C4-2B (cell line): ENCODE data around the gene GAS7.

Experiments
- ZFX ChIP-seq: fragments of 450-650 bp; IDR thresholded peaks from 2 replicates; pipeline ENCODE4 v1.6.1; 2017
- TF ChIP-seq, protein P1 (sequence below): fragments of 450-650 bp; conservative IDR thresholded peaks from 2 replicates; pipeline ENCODE4 v1.5.1; 2017; ENCODE audit warnings: mild to moderate bottlenecking

DNA sequence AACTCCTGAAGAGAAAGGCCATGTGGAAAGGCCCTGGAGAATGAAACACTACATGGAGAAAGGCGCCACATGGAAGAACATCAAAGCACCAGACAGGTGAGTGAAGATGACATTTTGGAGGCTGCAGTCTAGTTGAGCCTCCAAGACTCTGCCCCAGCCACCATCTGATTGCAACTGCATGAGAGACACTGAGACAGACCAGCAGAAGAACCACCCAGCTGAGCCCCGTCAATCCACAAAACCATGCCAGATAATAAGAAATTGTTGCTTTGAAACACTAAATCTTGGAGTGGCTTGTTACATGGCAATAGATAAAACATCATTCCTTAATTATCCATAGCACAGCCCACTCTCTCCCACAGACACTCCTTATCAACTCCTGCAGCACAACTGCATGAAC lies 4.8 kb downstream of the GAS7 start:
- TF ChIP-seq, protein P1, sequence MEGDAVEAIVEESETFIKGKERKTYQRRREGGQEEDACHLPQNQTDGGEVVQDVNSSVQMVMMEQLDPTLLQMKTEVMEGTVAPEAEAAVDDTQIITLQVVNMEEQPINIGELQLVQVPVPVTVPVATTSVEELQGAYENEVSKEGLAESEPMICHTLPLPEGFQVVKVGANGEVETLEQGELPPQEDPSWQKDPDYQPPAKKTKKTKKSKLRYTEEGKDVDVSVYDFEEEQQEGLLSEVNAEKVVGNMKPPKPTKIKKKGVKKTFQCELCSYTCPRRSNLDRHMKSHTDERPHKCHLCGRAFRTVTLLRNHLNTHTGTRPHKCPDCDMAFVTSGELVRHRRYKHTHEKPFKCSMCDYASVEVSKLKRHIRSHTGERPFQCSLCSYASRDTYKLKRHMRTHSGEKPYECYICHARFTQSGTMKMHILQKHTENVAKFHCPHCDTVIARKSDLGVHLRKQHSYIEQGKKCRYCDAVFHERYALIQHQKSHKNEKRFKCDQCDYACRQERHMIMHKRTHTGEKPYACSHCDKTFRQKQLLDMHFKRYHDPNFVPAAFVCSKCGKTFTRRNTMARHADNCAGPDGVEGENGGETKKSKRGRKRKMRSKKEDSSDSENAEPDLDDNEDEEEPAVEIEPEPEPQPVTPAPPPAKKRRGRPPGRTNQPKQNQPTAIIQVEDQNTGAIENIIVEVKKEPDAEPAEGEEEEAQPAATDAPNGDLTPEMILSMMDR = no peak
- no peak for TF ChIP-seq ZFX
